RWPE1 (cell line): ENCODE measurements around the gene COL9A3.

Experiments used
- CTCF ChIA-PET: fragments of 350-600 bp; sonication (Branson Sonifier 250); formaldehyde crosslinking; extraction: SDS; loops from one replicate; lab custom pipeline; 2021; lab: Yijun Ruan, JAX
- POLR2A ChIA-PET: fragments of 400-600 bp; formaldehyde crosslinking; extraction: SDS; loops from one replicate; lab custom pipeline; 2020; ENCODE audit warnings: antibody characterized with exemption; ENCODE audit not compliant: low non-redundant PET; lab: Yijun Ruan, JAX
- DNase-seq: peaks from one replicate; pipeline ENCODE4 v3.0.0; 2012; ENCODE audit warnings: low spot score
- H3K27ac ChIP-seq: fragments of 450-650 bp; 2 replicates; pipeline ENCODE4 v1.5.1; 2017
- TF ChIP-seq, protein P1 (sequence below): fragments of 450-650 bp; conservative IDR thresholded peaks from 2 replicates; pipeline ENCODE4 v1.5.1; 2017; ENCODE audit warnings: low read depth, mild to moderate bottlenecking

COL9A3 gene

GRCh38 chr20:62889411-62889810 lies 72.6 kb downstream of the COL9A3 start:
- H3K27ac ChIP-seq: peak overlapping the region; percentile 75
- no peak for DNase-seq
- POLR2A ChIA-PET: no interaction called here
- TF ChIP-seq, protein P1, sequence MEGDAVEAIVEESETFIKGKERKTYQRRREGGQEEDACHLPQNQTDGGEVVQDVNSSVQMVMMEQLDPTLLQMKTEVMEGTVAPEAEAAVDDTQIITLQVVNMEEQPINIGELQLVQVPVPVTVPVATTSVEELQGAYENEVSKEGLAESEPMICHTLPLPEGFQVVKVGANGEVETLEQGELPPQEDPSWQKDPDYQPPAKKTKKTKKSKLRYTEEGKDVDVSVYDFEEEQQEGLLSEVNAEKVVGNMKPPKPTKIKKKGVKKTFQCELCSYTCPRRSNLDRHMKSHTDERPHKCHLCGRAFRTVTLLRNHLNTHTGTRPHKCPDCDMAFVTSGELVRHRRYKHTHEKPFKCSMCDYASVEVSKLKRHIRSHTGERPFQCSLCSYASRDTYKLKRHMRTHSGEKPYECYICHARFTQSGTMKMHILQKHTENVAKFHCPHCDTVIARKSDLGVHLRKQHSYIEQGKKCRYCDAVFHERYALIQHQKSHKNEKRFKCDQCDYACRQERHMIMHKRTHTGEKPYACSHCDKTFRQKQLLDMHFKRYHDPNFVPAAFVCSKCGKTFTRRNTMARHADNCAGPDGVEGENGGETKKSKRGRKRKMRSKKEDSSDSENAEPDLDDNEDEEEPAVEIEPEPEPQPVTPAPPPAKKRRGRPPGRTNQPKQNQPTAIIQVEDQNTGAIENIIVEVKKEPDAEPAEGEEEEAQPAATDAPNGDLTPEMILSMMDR: no peak
- CTCF ChIA-PET: interaction anchor here (1.3 to 3.6 kb wide), 3 partner anchors 11 to 66 kb away, joined by 3 to 33 read pairs (median 7); no protein-coding TSS in a partner anchor

DNA sequence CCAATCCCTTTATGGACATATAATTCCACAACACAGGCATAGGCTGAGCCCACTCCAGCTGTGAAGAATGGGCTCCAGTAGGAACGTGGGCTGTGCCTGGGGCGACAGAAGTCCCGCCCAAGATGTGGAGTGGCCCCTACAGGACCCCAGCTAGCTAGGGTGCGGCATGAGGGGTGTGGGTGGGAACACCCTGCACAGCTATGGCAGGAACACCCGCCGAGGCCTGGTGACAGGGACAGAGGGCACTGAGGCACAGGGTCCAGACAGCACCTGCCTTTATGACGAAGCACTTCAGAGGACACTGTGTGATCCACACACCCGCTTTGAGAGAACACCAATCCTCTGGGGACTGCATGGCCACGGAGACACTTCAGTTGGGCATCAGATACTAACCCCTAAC lies 73.0 kb downstream of the COL9A3 start:
- CTCF ChIA-PET: interaction anchor here (0.6 to 3.6 kb wide), 4 partner anchors 10 to 648 kb away, joined by 4 to 33 read pairs (median 6); no protein-coding TSS in a partner anchor
- TF ChIP-seq, protein P1: no peak
- DNase-seq: no peak
- POLR2A ChIA-PET: no interaction called here
- H3K27ac ChIP-seq: peak overlapping the region; percentile 75

GRCh38 chr20:62890444-62890843 lies 73.6 kb downstream of the COL9A3 start:
- CTCF ChIA-PET: interaction anchor here (0.6 to 3.6 kb wide), 3 partner anchors 9 to 647 kb away, joined by 4 to 33 read pairs (median 5); no protein-coding TSS in a partner anchor
- DNase-seq: no peak
- POLR2A ChIA-PET: no interaction called here
- H3K27ac ChIP-seq: peak overlapping the region; percentile 18
- TF ChIP-seq, protein P1: no peak
